Endodermal cell (in vitro differentiated cells): Measurements from ENCODE around the gene TNK2. TPM values are rescaled to one million over a fixed set of nuclear protein-coding genes. Genes with fewer than 3 reads are reported as not detected.

ENCODE experiments used
- DNase-seq: peaks from one replicate; pipeline ENCODE4 v3.0.0-alpha.2; 2017
- H3K27ac ChIP-seq: 2 replicates; pipeline ENCODE4 v1.5.1; 2013; ENCODE audit warnings: mild to moderate bottlenecking, low read depth, low read length, moderate library complexity
- H3K27me3 ChIP-seq: 2 replicates; pipeline ENCODE4 v1.6.1; 2013; ENCODE audit warnings: mild to moderate bottlenecking, low read length, moderate library complexity; ENCODE audit not compliant: insufficient read depth, control insufficient read depth, poor library complexity, severe bottlenecking
- H3K36me3 ChIP-seq: 2 replicates; pipeline ENCODE4 v1.7.0; 2013; ENCODE audit warnings: mild to moderate bottlenecking, low read length, moderate library complexity; ENCODE audit not compliant: control insufficient read depth, insufficient read depth
- H3K4me1 ChIP-seq: one replicate; pipeline ENCODE4 v1.7.0; 2013; ENCODE audit warnings: low read length; ENCODE audit not compliant: control insufficient read depth, insufficient read depth
- H3K4me3 ChIP-seq: 2 replicates; pipeline ENCODE4 v1.5.1; 2013; ENCODE audit warnings: mild to moderate bottlenecking, low read length, moderate library complexity
- H3K9ac ChIP-seq: 2 replicates; pipeline ENCODE4 v1.6.1; 2013; ENCODE audit warnings: mild to moderate bottlenecking, low read length, moderate library complexity; ENCODE audit not compliant: poor library complexity, severe bottlenecking; ENCODE audit errors: extremely low read depth
- H3K9me3 ChIP-seq: 2 replicates; pipeline ENCODE4 v1.6.1; 2013; ENCODE audit warnings: mild to moderate bottlenecking, low read length, moderate library complexity; ENCODE audit not compliant: control insufficient read depth
- H3K27ac Mint-ChIP-seq: 2 replicates; pipeline ENCODE4 v1.8.0; 2020; ENCODE audit warnings: mixed read lengths
- H3K27me3 Mint-ChIP-seq: 2 replicates; pipeline ENCODE4 v1.8.0; 2021; ENCODE audit warnings: mild to moderate bottlenecking, mixed read lengths; ENCODE audit not compliant: insufficient read depth
- H3K36me3 Mint-ChIP-seq: 2 replicates; pipeline ENCODE4 v1.8.0; 2020; ENCODE audit warnings: low read depth, mixed read lengths
- H3K4me1 Mint-ChIP-seq: 2 replicates; pipeline ENCODE4 v1.8.0; 2020; ENCODE audit warnings: mixed read lengths
- H3K4me3 Mint-ChIP-seq: 2 replicates; pipeline ENCODE4 v1.8.0; 2020; ENCODE audit warnings: mild to moderate bottlenecking, moderate library complexity, mixed read lengths
- H3K9me3 Mint-ChIP-seq: 2 replicates; pipeline ENCODE4 v1.8.0; 2020; ENCODE audit warnings: mild to moderate bottlenecking, mixed read lengths
- CTCF ChIP-seq: fragments of 200-600 bp; sonication (generic); conservative IDR thresholded peaks from 2 replicates; pipeline ENCODE4 v1.5.0; 2021; ENCODE audit warnings: antibody characterized with exemption, mild to moderate bottlenecking
- WGBS, 2 experiments: methylation state at CpG; one replicate each; pipeline versions ENCODE4 v1.1.5 to v1.1.7; 2013; ENCODE audit warnings: missing lambda C conversion rate in 2 of 2, mixed read lengths in 1 of 2; ENCODE audit not compliant: insufficient coverage in 1 of 2, insufficient read length in 1 of 2; 5-methylcytosine and 5-hydroxymethylcytosine counted together
- total RNA-seq, 2 donors: library from RNA; stranded (reverse); fragmentation: NEBNext Ultra II Directional in 1 of 2; extraction: Animal tissue kit (Norgen Biotek cat#: 25700) in 1 of 2; gene quantifications; 2 replicates in 1 of 2; 3 replicates in 1 of 2; pipeline ENCODE4 v1.2.1, GENCODE V29; 2021

Gene TNK2
- total RNA-seq, 2 donors from 2014 or later: 53.2 to 85.7 TPM

GRCh38 chr3:195931582-195932273 lies 23.4 kb upstream of the TNK2 start:
- H3K36me3 Mint-ChIP-seq: peaks cover 24% of the 10 kb centered on the region
- no peak overlapping the region for H3K27ac ChIP-seq
- TF ChIP-seq CTCF: no peak
- 93% methylated on average over 3 to 8 of the region's 8 CpGs for whole genome bisulfite sequencing, 2 experiments
- peaks cover 21% of the 10 kb centered on the region for H3K9me3 ChIP-seq
- H3K27me3 ChIP-seq: no peaks in the 10 kb centered on the region
- no peak overlapping the region for H3K9ac ChIP-seq
- no peak overlapping the region for H3K4me3 ChIP-seq
- peak; percentile 30 for DNase-seq
- no peaks in the 10 kb centered on the region for H3K4me1 ChIP-seq
- H3K9me3 Mint-ChIP-seq: peaks cover 20% of the 10 kb centered on the region
- H3K27ac Mint-ChIP-seq: no peak overlapping the region
- H3K36me3 ChIP-seq: peaks cover 8% of the 10 kb centered on the region
- H3K27me3 Mint-ChIP-seq: peaks cover 4% of the 10 kb centered on the region
- peaks cover 8% of the 10 kb centered on the region for H3K4me1 Mint-ChIP-seq
- H3K4me3 Mint-ChIP-seq: no peak overlapping the region

- H3K4me1 Mint-ChIP-seq: peaks cover 8% of the 10 kb centered on the region
- Histone ChIP-seq H3K4me3 (no peak overlapping the region), H3K9me3 (peaks cover 16% of the 10 kb centered on the region), H3K4me1 (no peaks in the 10 kb centered on the region), H3K27me3 (no peaks in the 10 kb centered on the region), H3K27ac (no peak overlapping the region), H3K36me3 (peaks cover 8% of the 10 kb centered on the region), H3K9ac (no peak overlapping the region)
- 89 to 100% methylated on average over 2 to 3 of the region's 3 CpGs for WGBS, 2 experiments
- DNase-seq: no peak
- H3K27me3 Mint-ChIP-seq: peaks cover 13% of the 10 kb centered on the region
- H3K9me3 Mint-ChIP-seq: peaks cover 20% of the 10 kb centered on the region
- no peak overlapping the region for H3K4me3 Mint-ChIP-seq
- peaks cover 21% of the 10 kb centered on the region for H3K36me3 Mint-ChIP-seq
- no peak overlapping the region for H3K27ac Mint-ChIP-seq
- no peak for TF ChIP-seq CTCF
These were observed 21.1 kb upstream of the TNK2 start for GRCh38 chr3:195929452-195929851.

GRCh38 chr3:195921334-195921791 lies 13.0 kb upstream of the TNK2 start:
- H3K27ac Mint-ChIP-seq: no peak overlapping the region
- Histone ChIP-seq H3K9ac (no peak overlapping the region), H3K4me3 (no peak overlapping the region), H3K27ac (no peak overlapping the region), H3K9me3 (no peaks in the 10 kb centered on the region), H3K4me1 (no peaks in the 10 kb centered on the region), H3K27me3 (no peaks in the 10 kb centered on the region), H3K36me3 (no peaks in the 10 kb centered on the region)
- DNase-seq: peak; percentile 50
- no peaks in the 10 kb centered on the region for H3K36me3 Mint-ChIP-seq
- peaks cover 12% of the 10 kb centered on the region for H3K4me1 Mint-ChIP-seq
- no peak for TF ChIP-seq CTCF
- H3K4me3 Mint-ChIP-seq: no peak overlapping the region
- WGBS, 2 experiments: 63 to 77% methylated on average over 9 to 13 of the region's 13 CpGs
- no peaks in the 10 kb centered on the region for H3K9me3 Mint-ChIP-seq
- peaks cover 38% of the 10 kb centered on the region for H3K27me3 Mint-ChIP-seq
